GM21447 (cell line): ENCODE measurements around the gene RIPOR2.

Source experiments
- ATAC-seq: cut with Tn5 transposase; IDR thresholded peaks from one replicate; pipeline ENCODE4 v1.9.1; 2021; ENCODE audit not compliant: unreplicated experiment

Gene RIPOR2

GRCh38 chr6:24905483-24905882 is 30.3 kb downstream of the RIPOR2 start:
- no peak for ATAC-seq

GRCh38 chr6:24903681-24904080 is 32.1 kb downstream of the RIPOR2 start:
- no peak for ATAC-seq

- ATAC-seq = no peak
These were observed 33.0 kb downstream of the RIPOR2 start for GRCh38 chr6:24902782-24903181.

GRCh38 chr6:24901698-24902328 is 33.9 kb downstream of the RIPOR2 start:
- ATAC-seq = no peak

- no peak for ATAC-seq
These were observed 34.7 kb downstream of the RIPOR2 start for GRCh38 chr6:24900917-24901697.

GRCh38 chr6:24899997-24900325 is 35.8 kb downstream of the RIPOR2 start:
- ATAC-seq = no peak

GRCh38 chr6:24899136-24899996 is 36.4 kb downstream of the RIPOR2 start:
- no peak for ATAC-seq

GRCh38 chr6:24898676-24899075 is 37.1 kb downstream of the RIPOR2 start:
- no peak for ATAC-seq

GRCh38 chr6:24897186-24897585 is 38.6 kb downstream of the RIPOR2 start:
- ATAC-seq = no peak

GRCh38 chr6:24893342-24893850 is 42.4 kb downstream of the RIPOR2 start:
- no peak for ATAC-seq

- ATAC-seq = no peak
These were observed 44.8 kb downstream of the RIPOR2 start for GRCh38 chr6:24891004-24891403.

- ATAC-seq = no peak
These were observed 45.3 kb downstream of the RIPOR2 start for GRCh38 chr6:24890471-24890870.

GRCh38 chr6:24888715-24889370 is 46.9 kb downstream of the RIPOR2 start:
- ATAC-seq = no peak

- no peak for ATAC-seq
These were observed 48.1 kb downstream of the RIPOR2 start for GRCh38 chr6:24887545-24888140.

GRCh38 chr6:24883618-24884017 is 52.1 kb downstream of the RIPOR2 start:
- ATAC-seq = peak; percentile 82

GRCh38 chr6:24882835-24883555 is 52.8 kb downstream of the RIPOR2 start:
- ATAC-seq = no peak

GRCh38 chr6:24882295-24882694 is 53.5 kb downstream of the RIPOR2 start:
- no peak for ATAC-seq

GRCh38 chr6:24881376-24881775 is 54.4 kb downstream of the RIPOR2 start:
- ATAC-seq = no peak

- no peak for ATAC-seq
These were observed 55.3 kb downstream of the RIPOR2 start for GRCh38 chr6:24880451-24880850.

- no peak for ATAC-seq
These were observed 56.4 kb downstream of the RIPOR2 start for GRCh38 chr6:24879351-24879750.
